Measurements from ENCODE around the gene CES2. TPM values are rescaled to one million over a fixed set of nuclear protein-coding genes. Genes with fewer than 3 reads are reported as not detected.
A peak's percentile ranks its signal among the peaks of the same experiment; 100 is the strongest.
"Not testable (repeated sequence)": the region's sequence is repeated elsewhere in the genome, so short reads cannot be mapped to it uniquely, and the experiment has no call there.

The CES2 gene
- total RNA-seq, 3 donors from 2014 or later, result 180 to 566 (median 456) TPM

DNA sequence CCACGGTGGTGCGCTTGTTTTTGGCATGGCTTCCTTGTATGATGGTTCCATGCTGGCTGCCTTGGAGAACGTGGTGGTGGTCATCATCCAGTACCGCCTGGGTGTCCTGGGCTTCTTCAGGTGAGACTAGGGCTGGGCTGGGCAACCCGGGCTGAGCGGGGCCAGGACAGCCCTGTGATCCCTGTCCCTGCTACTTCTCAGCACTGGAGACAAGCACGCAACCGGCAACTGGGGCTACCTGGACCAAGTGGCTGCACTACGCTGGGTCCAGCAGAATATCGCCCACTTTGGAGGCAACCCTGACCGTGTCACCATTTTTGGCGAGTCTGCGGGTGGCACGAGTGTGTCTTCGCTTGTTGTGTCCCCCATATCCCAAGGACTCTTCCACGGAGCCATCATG lies 4.9 kb downstream of the CES2 start:
- H3K36me3 ChIP-seq (ENCODE audit: low read depth), result peaks cover 14% of the 10 kb centered on the region
- intact Hi-C loops (cut with DNase I, micrococcal nuclease), result no loop called here
- no peak for ATAC-seq

DNA sequence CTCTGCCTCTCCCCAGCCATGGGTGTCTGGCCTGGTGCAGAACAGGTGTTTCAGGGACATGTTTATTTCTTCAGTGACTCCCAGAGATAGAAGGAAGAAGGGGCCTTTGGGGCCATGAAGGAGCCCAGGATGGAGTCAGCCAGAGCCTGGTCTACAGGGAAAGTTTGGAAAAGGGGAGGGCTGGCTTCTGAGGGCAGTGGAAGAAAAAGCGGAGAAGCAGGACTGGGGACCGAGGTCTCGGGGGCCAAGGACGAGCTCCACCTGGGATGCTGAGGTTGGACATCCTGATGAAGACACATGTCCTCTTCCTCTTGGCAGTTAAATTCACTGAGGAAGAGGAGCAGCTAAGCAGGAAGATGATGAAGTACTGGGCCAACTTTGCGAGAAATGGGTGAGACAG lies 7.7 kb downstream of the CES2 start:
- ATAC-seq, result no peak
- TF ChIP-seq, protein P1, sequence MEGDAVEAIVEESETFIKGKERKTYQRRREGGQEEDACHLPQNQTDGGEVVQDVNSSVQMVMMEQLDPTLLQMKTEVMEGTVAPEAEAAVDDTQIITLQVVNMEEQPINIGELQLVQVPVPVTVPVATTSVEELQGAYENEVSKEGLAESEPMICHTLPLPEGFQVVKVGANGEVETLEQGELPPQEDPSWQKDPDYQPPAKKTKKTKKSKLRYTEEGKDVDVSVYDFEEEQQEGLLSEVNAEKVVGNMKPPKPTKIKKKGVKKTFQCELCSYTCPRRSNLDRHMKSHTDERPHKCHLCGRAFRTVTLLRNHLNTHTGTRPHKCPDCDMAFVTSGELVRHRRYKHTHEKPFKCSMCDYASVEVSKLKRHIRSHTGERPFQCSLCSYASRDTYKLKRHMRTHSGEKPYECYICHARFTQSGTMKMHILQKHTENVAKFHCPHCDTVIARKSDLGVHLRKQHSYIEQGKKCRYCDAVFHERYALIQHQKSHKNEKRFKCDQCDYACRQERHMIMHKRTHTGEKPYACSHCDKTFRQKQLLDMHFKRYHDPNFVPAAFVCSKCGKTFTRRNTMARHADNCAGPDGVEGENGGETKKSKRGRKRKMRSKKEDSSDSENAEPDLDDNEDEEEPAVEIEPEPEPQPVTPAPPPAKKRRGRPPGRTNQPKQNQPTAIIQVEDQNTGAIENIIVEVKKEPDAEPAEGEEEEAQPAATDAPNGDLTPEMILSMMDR (IDR thresholded peaks at IDR 0.05), result no peak
- intact Hi-C loops (cut with DNase I, micrococcal nuclease), result no loop called here
- Histone ChIP-seq H3K4me3 (no peak overlapping the region), H3K4me1 (ENCODE audit: low read depth) (peaks cover 12% of the 10 kb centered on the region), H3K36me3 (ENCODE audit: low read depth) (peaks cover 14% of the 10 kb centered on the region), H3K9me3 (no peaks in the 10 kb centered on the region)
- no peak for DNase-seq

More for the DNA sequence above, 4.9 kb downstream of the CES2 start:
- TF ChIP-seq, protein P1 (IDR thresholded peaks at IDR 0.05), result no peak
- Histone ChIP-seq H3K4me3 (no peak overlapping the region), H3K4me1 (ENCODE audit: low read depth) (peaks cover 27% of the 10 kb centered on the region), H3K9me3 (no peaks in the 10 kb centered on the region)
- no peak for DNase-seq

DNA sequence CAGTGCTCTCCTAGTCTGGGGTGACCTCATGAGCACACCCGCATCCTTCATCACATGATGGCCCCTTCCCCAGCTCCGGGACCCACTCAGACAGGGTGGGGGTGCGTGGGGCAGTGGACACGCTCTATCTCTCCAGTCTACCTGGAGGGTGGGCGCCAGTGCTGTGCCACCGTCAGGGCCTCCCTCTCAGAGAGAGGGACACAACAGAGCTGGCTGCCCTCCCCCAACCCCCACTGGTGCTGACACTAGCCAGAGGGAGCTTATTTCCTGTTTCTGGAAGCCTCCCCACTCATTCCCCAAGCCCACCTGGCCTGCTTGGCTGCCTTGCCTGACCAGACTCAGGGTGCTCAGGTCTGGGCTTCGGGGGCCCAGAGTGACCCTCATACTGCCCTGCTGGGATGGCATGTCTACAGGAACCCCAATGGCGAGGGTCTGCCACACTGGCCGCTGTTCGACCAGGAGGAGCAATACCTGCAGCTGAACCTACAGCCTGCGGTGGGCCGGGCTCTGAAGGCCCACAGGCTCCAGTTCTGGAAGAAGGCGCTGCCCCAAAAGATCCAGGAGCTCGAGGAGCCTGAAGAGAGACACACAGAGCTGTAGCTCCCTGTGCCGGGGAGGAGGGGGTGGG lies 8.2 kb downstream of the CES2 start:
- TF ChIP-seq, protein P1 (IDR thresholded peaks at IDR 0.05), result no peak
- no peak for ATAC-seq
- intact Hi-C loops (cut with DNase I, micrococcal nuclease), result no loop called here
- H3K9me3 ChIP-seq, result no peaks in the 10 kb centered on the region
- H3K4me1 ChIP-seq (ENCODE audit: low read depth), result peaks cover 10% of the 10 kb centered on the region
- H3K36me3 ChIP-seq (ENCODE audit: low read depth), result peaks cover 14% of the 10 kb centered on the region
- peak in 1 of 3 donors; percentile 10 for DNase-seq
- H3K4me3 ChIP-seq, result no peak overlapping the region

DNA sequence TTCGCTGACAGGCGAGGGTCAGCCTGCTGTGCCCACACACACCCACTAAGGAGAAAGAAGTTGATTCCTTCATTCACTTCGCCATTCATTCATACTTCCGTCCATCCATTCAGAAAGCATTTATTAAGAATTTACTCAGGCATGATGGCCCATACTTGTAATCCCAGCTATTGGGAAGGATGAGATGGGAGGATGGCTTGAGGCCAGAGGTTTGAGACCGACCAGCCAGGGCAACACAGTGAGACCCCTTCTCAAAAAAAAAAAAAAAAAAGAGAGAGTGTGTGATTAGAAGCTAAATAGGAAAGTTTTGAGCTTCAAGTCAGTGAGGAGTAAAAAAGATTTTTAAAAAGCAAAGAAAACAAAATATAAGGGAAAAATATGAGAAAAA lies 8.7 kb downstream of the CES2 start:
- intact Hi-C loops (cut with DNase I, micrococcal nuclease), result no loop called here
- ATAC-seq, result no peak

DNA sequence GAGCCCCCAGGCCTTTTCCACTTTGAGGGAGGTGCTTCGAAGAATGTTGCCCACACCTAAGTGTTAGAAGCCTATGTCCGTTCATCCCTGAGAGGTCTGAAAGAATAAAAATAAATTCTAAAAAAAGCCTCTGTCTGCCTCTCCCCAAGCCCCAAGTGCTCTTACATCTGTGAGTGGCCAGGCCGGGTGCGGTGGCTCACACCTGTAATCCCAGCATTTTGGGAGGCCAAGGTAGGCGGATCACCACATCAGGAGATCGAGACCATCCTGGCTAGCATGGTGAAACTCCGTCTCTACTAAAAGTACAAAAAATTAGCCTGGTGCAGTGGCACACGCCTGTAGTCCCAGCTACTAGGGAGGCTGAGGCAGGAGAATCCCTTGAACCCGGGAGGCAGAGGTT lies 9.7 kb downstream of the CES2 start:
- H3K4me3 ChIP-seq; intact Hi-C loops (cut with DNase I, micrococcal nuclease): not testable (repeated sequence)
- peaks cover 15% of the 10 kb centered on the region for H3K4me1 ChIP-seq (ENCODE audit: low read depth)

More for the DNA sequence above, 8.7 kb downstream of the CES2 start:
- Histone ChIP-seq H3K4me3 (no peak overlapping the region), H3K36me3 (ENCODE audit: low read depth) (peaks cover 14% of the 10 kb centered on the region), H3K9me3 (no peaks in the 10 kb centered on the region), H3K4me1 (ENCODE audit: low read depth) (peaks cover 15% of the 10 kb centered on the region)
- DNase-seq, result no peak
- TF ChIP-seq, protein P1 (IDR thresholded peaks at IDR 0.05), result no peak

DNA sequence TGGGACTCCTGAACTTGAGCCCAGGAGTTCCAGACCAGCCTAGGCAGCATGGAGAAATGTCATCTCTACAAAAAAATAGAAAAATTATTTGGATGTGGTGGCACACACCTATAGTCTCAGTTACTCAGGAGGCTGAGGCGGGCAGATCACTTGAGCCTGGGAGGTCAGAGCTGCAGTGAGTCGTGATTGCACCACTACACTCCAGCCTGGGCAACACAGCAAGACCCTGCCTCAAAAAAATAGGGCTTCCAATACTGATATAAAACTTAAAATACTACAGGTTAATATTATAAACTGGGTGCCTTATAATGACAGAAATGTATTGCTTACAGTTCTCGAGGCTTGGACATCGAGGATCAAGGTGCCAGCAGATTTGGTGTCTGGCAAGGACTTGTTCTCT lies 10.6 kb downstream of the CES2 start:
- Histone ChIP-seq H3K36me3 (ENCODE audit: low read depth) (peaks cover 6% of the 10 kb centered on the region), H3K4me1 (ENCODE audit: low read depth) (peaks cover 15% of the 10 kb centered on the region), H3K9me3 (no peaks in the 10 kb centered on the region), H3K4me3 (no peak overlapping the region)
- intact Hi-C loops (cut with DNase I, micrococcal nuclease), result no loop called here
- ATAC-seq, result no peak
- DNase-seq, result no peak
- TF ChIP-seq, protein P1 (IDR thresholded peaks at IDR 0.05), result no peak

More for the DNA sequence above, 9.7 kb downstream of the CES2 start:
- ATAC-seq, H3K9me3 ChIP-seq, DNase-seq: not testable (repeated sequence)
- H3K36me3 ChIP-seq (ENCODE audit: low read depth), result peaks cover 14% of the 10 kb centered on the region

All from mucosa of descending colon (tissue), 3 donors.